ENCODE data around the gene PCARE. TPM values are rescaled to one million over a fixed set of nuclear protein-coding genes. Genes with fewer than 3 reads are reported as not detected.

PCARE gene
- total RNA-seq (2014; rRNA removed; shearing (Covaris generic)): not detected in 2 replicates

DNA sequence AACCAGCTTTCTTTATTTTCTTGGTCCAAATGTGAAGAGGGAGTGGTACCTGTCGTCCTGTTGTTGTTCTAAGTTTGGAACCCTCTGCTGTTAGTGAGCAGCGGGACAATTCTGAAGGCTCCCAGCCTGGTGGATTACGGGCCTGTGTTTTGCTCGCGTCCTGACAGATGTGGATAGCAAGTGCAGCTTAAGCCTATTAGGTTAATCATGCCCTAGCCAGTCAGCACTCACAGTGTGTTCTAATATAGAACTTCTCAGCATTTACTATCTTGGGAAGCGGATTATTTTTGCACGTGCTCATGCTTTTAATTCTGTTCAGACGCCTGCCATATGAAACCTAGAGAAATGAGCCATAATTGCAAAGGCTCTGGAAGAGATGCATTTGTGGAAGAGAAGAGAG, at the start of gene PCARE:
Gene PCARE, minus strand, starts transcription at position 113 of the 400 bp plus-strand sequence. CDS start 262 bp downstream, outside the sequence.
- Histone ChIP-seq H3K9me3 (replicated peaks) (no peaks in the 10 kb centered on the region), H3K4me3 (no peak within 1 kb of the TSS), H3K36me3 (no peaks in the 10 kb centered on the region), H3K27ac (no peak within 1 kb of the TSS), H3K4me1 (replicated peaks) (peaks cover 5% of the 10 kb centered on the region; the same call in 1 of the 2 replicates), H3K27me3 (replicated peaks) (no peaks in the 10 kb centered on the region)
- no peak for DNase-seq (ENCODE audit: low read depth in 1 of 2, low spot score in 2 of 2)

- Histone ChIP-seq H3K4me1 (replicated peaks) (peaks cover 39% of the 10 kb centered on the region), H3K27ac (peak overlapping the region; percentile 57), H3K36me3 (peaks cover 31% of the 10 kb centered on the region), H3K4me3 (no peak overlapping the region), H3K27me3 (replicated peaks) (no peaks in the 10 kb centered on the region), H3K9me3 (replicated peaks) (no peaks in the 10 kb centered on the region; the same call in 1 of the 2 replicates)
- peak; percentile 57 to 69 for DNase-seq (ENCODE audit: low read depth in 1 of 2, low spot score in 2 of 2)
Observed at GRCh38 chr2:29123617-29124349, 49.5 kb upstream of the PCARE start.

- no peak for DNase-seq (ENCODE audit: low read depth in 1 of 2, low spot score in 2 of 2)
- peaks cover 42% of the 10 kb centered on the region for H3K4me1 ChIP-seq (replicated peaks)
- H3K36me3 ChIP-seq: peaks cover 29% of the 10 kb centered on the region
- H3K4me3 ChIP-seq: no peak overlapping the region
- H3K27me3 ChIP-seq (replicated peaks): no peaks in the 10 kb centered on the region
- no peak overlapping the region for H3K27ac ChIP-seq
- no peaks in the 10 kb centered on the region; the same call in 1 of the 2 replicates for H3K9me3 ChIP-seq (replicated peaks)
Observed at GRCh38 chr2:29120846-29121245, 46.5 kb upstream of the PCARE start.

DNA sequence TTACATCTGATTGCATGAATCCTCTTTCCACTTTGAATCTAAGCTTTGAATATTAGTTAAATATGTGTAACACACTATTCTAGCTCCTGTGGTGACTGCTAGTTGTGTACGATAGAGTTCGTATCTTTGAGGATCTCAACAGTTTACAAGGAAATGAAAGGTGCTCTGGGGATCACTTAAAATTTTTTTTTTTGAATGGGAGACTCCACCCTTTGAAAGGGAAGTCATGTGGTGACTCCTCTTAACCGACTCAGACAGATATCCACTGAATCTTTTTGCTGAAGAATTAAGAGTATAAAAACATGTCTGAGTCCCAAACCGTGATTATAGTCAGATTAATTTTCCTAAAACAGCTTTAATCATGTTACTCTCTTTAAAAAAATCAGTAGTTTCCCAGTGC, 44.9 kb upstream of the PCARE start:
- H3K27me3 ChIP-seq (replicated peaks): no peaks in the 10 kb centered on the region
- H3K4me3 ChIP-seq: no peak overlapping the region
- peaks cover 15% of the 10 kb centered on the region for H3K36me3 ChIP-seq
- no peak for DNase-seq (ENCODE audit: low read depth in 1 of 2, low spot score in 2 of 2)
- peak overlapping the region; percentile 92 for H3K27ac ChIP-seq
- peaks cover 53% of the 10 kb centered on the region for H3K4me1 ChIP-seq (replicated peaks)
- no peaks in the 10 kb centered on the region for H3K9me3 ChIP-seq (replicated peaks)

DNA sequence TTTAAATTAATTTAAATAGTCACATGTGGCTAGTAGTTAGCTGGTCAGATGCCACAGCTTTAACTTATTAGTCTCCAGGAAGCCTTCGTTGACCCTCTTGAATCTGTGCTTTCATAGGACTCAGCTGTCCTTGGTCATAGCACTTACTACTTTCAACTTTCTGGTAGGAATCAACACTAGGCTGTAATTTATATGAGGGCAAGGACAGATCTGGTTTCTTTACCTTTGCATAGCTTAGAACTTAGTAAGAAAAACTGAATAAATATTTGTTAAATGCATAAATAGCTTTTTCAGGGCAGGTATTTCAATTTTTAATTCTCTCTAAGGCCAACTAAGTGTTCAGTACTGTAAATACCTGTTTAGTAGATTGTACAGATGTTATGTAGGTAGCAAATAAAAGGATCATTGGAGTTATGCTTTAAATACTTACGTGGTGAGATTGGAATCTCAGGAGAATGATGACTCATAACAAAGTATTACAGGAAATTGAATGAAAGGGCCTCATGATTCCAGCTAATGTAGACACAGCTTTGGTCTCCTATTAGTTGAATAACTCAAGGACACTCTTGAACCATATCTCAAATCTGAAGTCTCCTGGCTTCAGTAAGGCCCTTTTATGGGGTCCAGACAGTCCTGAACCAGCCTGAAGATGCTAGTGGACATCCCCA, 43.4 kb upstream of the PCARE start:
- Histone ChIP-seq H3K9me3 (replicated peaks) (no peaks in the 10 kb centered on the region), H3K4me3 (no peak overlapping the region), H3K36me3 (peaks cover 10% of the 10 kb centered on the region), H3K27ac (peak overlapping the region; percentile 92), H3K27me3 (replicated peaks) (no peaks in the 10 kb centered on the region), H3K4me1 (replicated peaks) (peaks cover 56% of the 10 kb centered on the region)
- DNase-seq (ENCODE audit: low read depth in 1 of 2, low spot score in 2 of 2): peak in 1 of 2 experiments; percentile 77

- no peaks in the 10 kb centered on the region for H3K36me3 ChIP-seq
- H3K4me1 ChIP-seq (replicated peaks): peaks cover 57% of the 10 kb centered on the region
- H3K27ac ChIP-seq: peak overlapping the region; percentile 92
- peak; percentile 70 to 79 for DNase-seq (ENCODE audit: low read depth in 1 of 2, low spot score in 2 of 2)
- no peaks in the 10 kb centered on the region for H3K9me3 ChIP-seq (replicated peaks)
- no peaks in the 10 kb centered on the region for H3K27me3 ChIP-seq (replicated peaks)
- peak overlapping the region; percentile 64 for H3K4me3 ChIP-seq
Observed at GRCh38 chr2:29115797-29116781, 41.8 kb upstream of the PCARE start.

- peak within 1 kb of the TSS; percentile 64 for H3K4me3 ChIP-seq
- no peaks in the 10 kb centered on the region for H3K9me3 ChIP-seq (replicated peaks)
- peak in 1 of 2 experiments; percentile 50 for DNase-seq (ENCODE audit: low read depth in 1 of 2, low spot score in 2 of 2)
- H3K27ac ChIP-seq: peak within 1 kb of the TSS; percentile 92
- no peaks in the 10 kb centered on the region for H3K36me3 ChIP-seq
- no peaks in the 10 kb centered on the region for H3K27me3 ChIP-seq (replicated peaks)
- H3K4me1 ChIP-seq (replicated peaks): peaks cover 57% of the 10 kb centered on the region
Observed at GRCh38 chr2:29114946-29115609, 40.8 kb upstream of the PCARE start, which contains the start of gene CLIP4. TSS of gene CLIP4 (plus strand) at chr2:29115415. CDS start at chr2:29121389, 5,974 bp downstream.

- H3K9me3 ChIP-seq (replicated peaks): no peaks in the 10 kb centered on the region
- peaks cover 57% of the 10 kb centered on the region for H3K4me1 ChIP-seq (replicated peaks)
- no peaks in the 10 kb centered on the region for H3K27me3 ChIP-seq (replicated peaks)
- H3K4me3 ChIP-seq: peak overlapping the region; percentile 64
- peak overlapping the region; percentile 92 for H3K27ac ChIP-seq
- DNase-seq (ENCODE audit: low read depth in 1 of 2, low spot score in 2 of 2): peak in 1 of 2 experiments; percentile 32
- no peaks in the 10 kb centered on the region for H3K36me3 ChIP-seq
Observed at GRCh38 chr2:29114586-29114945, 40.2 kb upstream of the PCARE start.

- peak overlapping the region; percentile 92 for H3K27ac ChIP-seq
- no peaks in the 10 kb centered on the region for H3K36me3 ChIP-seq
- peak; percentile 67 to 73 for DNase-seq (ENCODE audit: low read depth in 1 of 2, low spot score in 2 of 2)
- peaks cover 50% of the 10 kb centered on the region for H3K4me1 ChIP-seq (replicated peaks)
- H3K9me3 ChIP-seq (replicated peaks): no peaks in the 10 kb centered on the region
- H3K27me3 ChIP-seq (replicated peaks): no peaks in the 10 kb centered on the region
- no peak overlapping the region for H3K4me3 ChIP-seq
Observed at GRCh38 chr2:29113891-29114321, 39.6 kb upstream of the PCARE start.

GRCh38 chr2:29113027-29113686, 38.8 kb upstream of the PCARE start:
- DNase-seq (ENCODE audit: low read depth in 1 of 2, low spot score in 2 of 2): peak in 1 of 2 experiments; percentile 30
- H3K27ac ChIP-seq: peak overlapping the region; percentile 64
- H3K4me3 ChIP-seq: no peak overlapping the region

DNA sequence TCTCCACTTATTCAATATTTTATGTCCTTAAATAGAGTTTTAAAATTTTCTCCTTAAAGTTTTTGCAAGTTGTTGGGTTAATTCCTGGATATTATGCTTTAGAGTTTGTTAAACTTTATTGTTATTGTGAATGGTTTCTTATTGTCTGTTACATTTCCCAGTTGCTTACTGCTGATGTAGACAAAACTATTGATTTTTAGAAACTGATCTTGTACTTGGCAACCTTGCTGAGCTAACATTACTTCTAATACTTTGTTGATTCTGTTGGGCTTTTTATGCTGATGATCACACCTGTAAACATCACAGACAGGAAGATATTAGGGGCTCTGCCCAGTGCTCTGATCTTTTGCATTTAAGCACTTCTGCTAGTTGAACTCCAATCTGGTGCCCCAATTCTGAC, 38.1 kb upstream of the PCARE start:
- no peaks in the 10 kb centered on the region for H3K9me3 ChIP-seq (replicated peaks)
- H3K4me3 ChIP-seq: no peak overlapping the region
- no peaks in the 10 kb centered on the region for H3K36me3 ChIP-seq
- H3K27me3 ChIP-seq (replicated peaks): no peaks in the 10 kb centered on the region
- no peak for DNase-seq (ENCODE audit: low read depth in 1 of 2, low spot score in 2 of 2)
- H3K4me1 ChIP-seq (replicated peaks): peaks cover 48% of the 10 kb centered on the region
- no peak overlapping the region for H3K27ac ChIP-seq

More at GRCh38 chr2:29113027-29113686, 38.8 kb upstream of the PCARE start:
- H3K9me3 ChIP-seq (replicated peaks): no peaks in the 10 kb centered on the region
- H3K4me1 ChIP-seq (replicated peaks): peaks cover 48% of the 10 kb centered on the region
- no peaks in the 10 kb centered on the region for H3K36me3 ChIP-seq
- no peaks in the 10 kb centered on the region for H3K27me3 ChIP-seq (replicated peaks)

- H3K4me1 ChIP-seq (replicated peaks): peaks cover 48% of the 10 kb centered on the region
- H3K4me3 ChIP-seq: no peak overlapping the region
- no peaks in the 10 kb centered on the region for H3K9me3 ChIP-seq (replicated peaks)
- DNase-seq (ENCODE audit: low read depth in 1 of 2, low spot score in 2 of 2): no peak
- H3K36me3 ChIP-seq: no peaks in the 10 kb centered on the region
- no peaks in the 10 kb centered on the region for H3K27me3 ChIP-seq (replicated peaks)
- H3K27ac ChIP-seq: no peak overlapping the region
Observed at GRCh38 chr2:29110916-29111535, 36.7 kb upstream of the PCARE start.

All from SJSA1 (cell line).